Neural progenitor cell (in vitro differentiated cells): ENCODE results near the gene FOXK2.

Source experiments
- EZH2 ChIP-seq: fragments of 200-600 bp; sonication (generic); IDR thresholded peaks from 2 replicates; pipeline ENCODE4 v1.6.1; 2017; ENCODE audit warnings: antibody characterized with exemption, mild to moderate bottlenecking, moderate library complexity
- TF ChIP-seq, protein P1 (sequence below): fragments of 200-600 bp; sonication (generic); IDR thresholded peaks from 2 replicates; pipeline ENCODE4 v1.5.1; 2017; ENCODE audit warnings: antibody characterized with exemption, mild to moderate bottlenecking

DNA sequence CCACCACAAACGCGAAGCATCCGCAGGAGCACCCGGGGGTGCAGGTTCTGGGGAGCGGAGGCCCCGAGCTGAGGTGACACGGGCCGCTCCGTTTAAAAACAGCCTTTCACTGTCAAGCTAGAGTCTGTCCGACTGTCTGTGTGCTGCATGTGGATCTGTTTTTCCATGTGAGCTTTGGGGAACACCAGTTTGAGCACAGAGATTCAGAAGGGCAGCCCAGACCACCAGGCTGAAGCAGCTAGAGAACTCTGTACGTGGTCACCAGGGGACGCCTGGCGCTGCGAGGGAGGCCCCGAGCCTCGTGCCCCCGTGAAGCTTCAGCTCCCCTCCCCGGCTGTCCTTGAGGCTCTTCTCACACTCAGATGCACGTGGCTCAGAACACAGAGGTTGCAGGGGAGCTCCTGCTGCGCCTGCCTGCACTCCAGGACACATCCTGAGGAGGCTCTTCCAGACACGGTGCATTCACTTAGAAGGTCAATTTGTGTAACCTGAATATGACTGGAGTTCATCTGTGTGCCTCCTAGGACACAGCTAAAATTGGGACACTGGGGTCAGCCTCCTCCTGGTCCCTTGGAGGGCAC, 15.7 kb upstream of the FOXK2 start:
- TF ChIP-seq, protein P1, sequence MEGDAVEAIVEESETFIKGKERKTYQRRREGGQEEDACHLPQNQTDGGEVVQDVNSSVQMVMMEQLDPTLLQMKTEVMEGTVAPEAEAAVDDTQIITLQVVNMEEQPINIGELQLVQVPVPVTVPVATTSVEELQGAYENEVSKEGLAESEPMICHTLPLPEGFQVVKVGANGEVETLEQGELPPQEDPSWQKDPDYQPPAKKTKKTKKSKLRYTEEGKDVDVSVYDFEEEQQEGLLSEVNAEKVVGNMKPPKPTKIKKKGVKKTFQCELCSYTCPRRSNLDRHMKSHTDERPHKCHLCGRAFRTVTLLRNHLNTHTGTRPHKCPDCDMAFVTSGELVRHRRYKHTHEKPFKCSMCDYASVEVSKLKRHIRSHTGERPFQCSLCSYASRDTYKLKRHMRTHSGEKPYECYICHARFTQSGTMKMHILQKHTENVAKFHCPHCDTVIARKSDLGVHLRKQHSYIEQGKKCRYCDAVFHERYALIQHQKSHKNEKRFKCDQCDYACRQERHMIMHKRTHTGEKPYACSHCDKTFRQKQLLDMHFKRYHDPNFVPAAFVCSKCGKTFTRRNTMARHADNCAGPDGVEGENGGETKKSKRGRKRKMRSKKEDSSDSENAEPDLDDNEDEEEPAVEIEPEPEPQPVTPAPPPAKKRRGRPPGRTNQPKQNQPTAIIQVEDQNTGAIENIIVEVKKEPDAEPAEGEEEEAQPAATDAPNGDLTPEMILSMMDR: no peak
- no peak for TF ChIP-seq EZH2
